ENCODE data around the gene FSD1.

The FSD1 gene

DNA sequence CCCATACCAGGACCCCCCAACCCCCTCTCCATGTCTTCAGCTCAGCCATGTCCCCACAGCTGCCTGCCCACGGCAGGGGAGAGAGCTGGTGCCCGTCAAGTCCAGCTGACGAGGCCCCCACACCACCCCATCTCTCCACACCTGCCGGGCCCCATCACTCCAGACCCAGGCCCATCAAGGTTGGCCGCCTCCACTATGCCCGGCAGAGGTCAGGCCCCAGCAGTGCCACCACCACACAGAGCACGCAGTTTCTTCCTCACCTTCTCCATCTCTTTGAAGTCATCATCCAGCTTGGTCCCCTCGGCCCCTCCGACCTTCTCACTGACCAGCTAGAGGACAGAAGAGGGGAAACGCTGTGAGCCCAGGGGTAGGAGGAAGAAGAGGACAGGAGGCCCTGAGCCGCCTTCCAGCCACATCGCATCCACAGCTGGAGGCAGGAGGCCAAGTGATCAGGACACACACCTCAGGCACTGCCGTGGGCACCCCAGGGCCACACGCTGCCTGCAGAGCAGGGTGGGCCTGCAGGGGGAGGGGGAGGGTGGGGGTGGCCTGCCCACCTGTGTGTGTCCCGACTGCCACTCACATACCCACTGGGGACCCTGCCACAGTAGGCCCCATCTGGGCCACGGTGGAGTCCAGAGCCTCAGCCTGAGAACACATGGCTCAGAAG is 62.4 kb downstream of the FSD1 start:
- no peak for DNase-seq

DNA sequence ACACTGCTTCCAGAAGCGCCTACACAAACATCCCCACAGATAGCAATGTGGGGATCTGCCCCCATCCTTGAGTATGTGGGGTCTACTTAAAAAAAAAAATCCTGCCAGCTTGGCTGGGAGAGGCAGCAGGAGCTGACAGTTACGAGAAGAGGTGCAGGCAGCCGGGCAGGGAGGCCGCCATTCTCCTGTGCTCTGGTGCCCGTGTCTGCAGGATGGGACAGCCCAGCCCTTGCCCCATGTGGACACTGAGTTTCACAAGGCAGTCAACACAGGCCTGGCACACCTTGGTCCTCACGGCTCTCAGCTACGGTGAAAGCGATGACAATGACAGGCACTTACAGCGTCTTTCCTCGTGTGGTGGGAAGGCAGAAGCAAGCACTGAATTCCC is 62.9 kb downstream of the FSD1 start:
- DNase-seq: no peak

DNA sequence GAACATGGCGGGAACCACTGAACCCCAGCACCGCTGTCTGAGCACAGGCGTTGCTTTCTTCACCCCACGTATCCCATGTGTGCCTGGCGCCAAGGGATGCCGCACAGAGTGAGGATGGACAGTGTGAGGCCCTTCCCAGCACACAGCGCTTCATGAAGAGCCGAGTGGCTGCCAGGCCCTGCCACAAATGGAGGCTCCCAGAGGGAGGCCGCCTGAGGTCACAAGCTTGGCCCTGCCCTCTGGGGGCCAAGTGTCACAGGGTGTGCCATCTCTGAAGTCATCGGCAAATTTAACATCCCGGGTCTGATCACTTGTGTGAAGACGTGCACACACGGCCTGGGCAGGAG is 63.4 kb downstream of the FSD1 start:
- DNase-seq: no peak

DNA sequence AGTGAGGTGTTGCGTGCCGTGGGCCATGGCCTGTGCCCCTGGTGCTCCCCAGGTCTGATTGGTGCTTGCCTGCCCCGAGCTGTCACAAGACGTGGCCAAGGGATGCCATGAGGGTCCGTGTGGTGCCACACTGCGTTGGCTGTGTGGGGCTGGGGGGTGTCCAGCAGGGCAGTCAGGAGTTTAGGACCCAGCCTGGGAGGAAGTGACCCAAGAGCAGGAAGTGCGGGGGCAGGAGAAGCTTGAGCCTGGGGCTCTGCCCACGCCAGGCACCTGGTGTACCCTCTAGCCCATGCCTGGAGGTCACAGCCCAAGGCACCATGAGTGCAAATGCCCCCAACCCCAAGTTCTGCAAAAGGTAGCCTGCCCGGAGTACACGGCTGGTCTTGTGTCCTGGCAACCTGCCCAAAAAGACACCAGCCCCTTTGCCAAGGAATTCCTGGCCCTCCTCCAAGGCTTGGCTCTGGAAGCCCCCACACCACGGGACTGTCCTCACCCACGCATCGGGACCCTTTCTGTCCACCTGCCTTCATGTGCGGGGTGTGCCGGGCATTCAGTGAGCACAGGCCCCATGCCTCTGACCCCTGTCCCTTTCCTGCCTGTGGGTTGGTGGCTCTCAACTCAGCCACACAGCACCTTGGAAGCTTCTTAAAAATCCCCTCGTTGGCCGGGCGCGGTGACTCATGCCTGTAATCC is 63.9 kb downstream of the FSD1 start:
- DNase-seq: no peak

DNA sequence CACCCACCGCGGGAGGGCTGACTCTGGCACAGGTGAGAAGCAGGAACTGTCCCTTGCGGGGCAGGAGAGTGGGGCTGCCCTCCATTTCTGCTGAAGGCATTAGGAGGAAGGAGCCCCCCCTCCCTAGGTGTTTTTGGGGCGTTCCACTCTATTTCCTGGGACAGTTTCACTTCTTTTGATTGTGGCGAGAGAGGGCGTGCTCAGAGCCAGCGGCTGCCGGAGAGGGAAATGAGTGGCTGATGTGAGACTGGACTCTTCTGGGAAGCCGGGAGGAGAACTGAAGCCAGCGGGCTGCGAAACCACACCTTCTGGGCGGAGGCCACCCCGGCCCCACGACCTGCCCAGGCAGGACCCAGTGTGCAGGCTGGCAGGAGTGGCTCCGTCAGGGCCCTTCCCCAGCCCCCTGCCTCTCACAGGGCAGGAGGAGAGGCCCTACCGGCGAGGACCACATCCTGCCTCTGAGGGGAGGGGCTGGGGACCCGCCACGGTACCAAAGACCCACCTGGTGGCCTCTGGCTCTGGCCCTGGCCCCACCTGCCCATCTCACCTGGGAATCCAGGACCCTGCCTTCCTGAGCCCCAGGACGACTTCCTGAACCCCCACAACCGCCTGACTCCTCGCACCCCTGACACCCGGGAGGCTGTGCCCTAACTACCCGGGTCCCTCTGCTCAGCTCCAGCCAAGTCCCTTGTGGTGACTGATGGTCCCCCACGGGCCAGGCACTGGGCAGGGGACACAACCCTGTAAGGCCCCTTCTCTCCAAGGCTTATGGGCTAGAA is 64.9 kb downstream of the FSD1 start:
- DNase-seq: no peak

DNA sequence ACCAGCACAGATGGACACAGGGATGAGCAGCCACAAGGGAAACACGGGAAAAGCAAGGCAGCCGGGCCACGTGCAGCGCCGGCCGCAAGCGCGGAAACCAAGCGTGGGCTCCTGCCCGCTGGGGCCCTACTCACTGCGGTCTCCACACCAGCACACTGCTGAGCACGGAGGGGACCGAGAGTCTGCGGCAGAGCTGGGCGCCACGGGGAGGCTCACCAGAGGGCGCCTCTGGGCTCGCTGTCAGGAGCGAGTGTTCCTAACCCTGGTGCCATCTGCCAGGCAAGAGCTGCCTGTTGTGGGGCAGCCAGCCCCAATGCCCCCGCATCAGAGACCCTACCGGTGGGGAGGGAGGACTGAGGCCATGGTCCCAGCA is 65.5 kb downstream of the FSD1 start:
- no peak for DNase-seq

DNA sequence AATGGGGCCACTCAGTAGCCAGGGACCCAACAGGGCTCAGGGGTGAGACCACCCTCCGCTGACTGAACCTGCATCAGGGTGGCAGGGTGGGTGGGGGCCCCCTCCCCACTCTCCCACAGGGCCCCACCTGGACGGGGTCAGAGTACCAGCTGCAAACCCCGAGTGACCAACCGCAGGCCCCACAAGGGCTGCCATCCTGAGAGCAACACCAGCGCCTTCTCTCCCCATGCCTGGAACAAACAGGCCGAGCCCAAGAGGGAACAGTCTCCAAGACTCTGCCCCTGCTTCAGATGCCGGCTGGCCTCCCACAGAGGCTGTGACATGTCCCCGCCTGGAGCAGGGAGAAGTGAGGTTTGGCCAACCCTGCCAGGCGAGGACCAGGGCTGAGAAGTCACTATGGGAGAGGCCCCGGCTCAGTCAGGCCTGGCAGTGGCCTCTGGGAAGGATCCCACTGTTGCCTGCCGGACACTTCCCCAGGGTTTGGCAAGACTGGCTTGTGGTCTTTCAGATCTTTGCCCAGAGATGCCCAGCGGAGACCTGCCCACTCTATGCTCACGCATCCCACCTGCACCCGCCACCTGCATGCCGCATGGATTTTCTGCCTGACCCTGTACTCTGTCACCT is 66.1 kb downstream of the FSD1 start:
- no peak for DNase-seq

DNA sequence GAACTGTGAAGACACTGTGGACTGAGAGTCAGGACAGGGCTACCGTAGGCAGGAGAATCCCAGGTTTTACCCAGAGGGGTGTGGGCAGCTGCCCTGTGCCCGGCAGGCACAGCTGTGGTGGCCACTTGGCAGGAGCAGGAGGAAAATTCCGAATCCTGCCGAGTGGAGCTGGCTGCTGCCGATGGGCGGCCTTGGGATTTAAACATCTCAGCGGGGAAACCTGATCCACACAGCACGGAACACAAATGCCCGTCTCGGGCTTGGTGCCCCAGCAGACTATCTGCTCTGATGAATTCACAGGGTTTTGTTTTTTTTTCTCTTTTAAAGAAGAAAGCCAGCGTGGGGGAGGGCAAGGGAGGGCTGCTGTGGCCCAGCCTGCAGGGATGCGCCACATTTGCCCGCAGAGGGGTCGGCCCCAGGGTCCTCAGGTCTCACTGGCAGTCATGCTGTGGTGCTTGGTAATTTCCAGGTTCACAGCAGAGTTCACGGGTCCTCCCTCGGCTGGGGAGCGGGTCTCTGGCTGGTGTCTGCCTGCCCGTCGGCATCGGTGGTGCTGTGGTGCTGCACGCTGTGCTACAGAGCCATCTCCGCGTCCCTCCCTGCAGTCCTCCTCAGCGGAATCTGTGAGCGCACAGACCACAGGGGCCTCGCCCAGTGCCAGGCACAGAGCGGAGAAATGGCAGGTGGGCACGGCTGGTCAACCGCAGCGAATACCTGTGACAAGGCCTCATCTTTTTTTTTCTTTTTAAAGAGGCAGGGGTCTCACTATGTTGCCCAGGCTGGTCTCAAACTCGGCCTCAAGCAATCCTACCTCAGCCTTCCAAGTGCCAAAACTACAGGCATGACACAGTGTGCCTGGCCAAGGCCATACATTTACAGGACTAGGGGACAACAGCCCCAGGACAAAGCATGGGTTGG is 67.1 kb downstream of the FSD1 start:
- no peak for DNase-seq

DNA sequence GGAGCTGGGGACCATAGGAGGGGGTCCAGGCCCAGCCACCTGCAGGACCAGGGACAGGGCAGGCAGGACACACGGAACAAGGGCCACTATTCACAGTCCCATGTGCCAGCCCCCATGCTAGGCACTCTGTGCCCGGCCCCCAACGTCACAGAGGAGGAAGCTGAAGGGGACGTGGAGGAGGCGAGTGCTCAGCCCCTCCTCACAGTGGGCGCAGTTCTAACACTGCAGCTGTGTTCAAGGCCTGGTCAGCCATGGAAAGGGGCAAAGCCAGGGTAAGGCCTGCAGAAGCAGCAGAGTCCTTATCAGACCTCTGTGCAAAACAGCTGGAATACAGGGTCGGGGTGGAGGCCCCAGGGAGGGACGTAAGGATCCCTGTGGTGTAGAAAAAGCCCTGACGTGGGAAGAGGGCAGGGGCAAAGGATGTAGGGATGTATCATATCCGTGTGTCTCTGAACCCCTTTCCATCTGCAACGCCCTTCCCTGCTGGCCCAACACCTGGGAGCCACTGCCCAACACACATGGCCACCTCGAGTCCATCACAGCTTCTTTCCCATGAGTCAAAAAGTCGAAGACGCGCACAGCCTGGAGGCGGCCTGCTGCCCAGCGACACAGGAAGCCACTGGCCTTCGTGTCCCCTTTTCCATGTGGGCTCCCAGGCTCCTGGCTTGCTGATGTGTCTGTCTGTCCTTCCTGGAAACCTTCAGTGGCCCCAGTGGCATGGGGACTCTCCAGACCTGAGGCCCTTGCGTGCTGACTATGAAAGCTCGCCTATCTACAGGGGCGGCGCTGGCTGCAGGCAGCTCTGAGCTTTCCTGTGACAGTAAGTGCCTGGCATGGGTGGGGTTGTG is 68.0 kb downstream of the FSD1 start:
- no peak for DNase-seq

DNA sequence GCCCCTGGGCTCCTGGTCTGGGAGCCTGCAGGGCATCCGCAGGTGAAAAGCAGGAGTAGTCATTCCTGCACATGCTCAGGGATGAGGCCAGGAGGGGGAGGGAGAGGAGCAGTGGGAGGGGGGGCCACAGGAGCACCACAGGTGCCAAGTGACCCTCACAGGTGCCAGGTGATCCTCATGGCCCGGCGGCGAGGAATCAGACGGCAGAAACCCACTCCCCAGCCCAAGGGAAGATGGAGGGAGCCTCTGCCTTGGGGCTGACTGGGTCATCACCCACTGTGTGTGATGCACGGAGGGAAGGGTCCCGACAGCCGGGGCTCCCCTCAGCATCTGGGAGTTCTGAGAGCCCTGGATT is 68.6 kb downstream of the FSD1 start:
- DNase-seq: no peak
